Naive thymus-derived CD8-positive, alpha-beta T cell (primary cell): ENCODE data around the gene SIT1. TPM values are rescaled to one million over a fixed set of nuclear protein-coding genes. Genes with fewer than 3 reads are reported as not detected.

Experiments used
- ATAC-seq, 2 donors: fragments of 150-1000 bp; cut with Tn5 transposase in 1 of 2; sonication (Bioruptor Pico), chemical (Tn5 transposase) in 1 of 2; 1 replicate in 1 of 2; 2 replicates in 1 of 2; pipeline ENCODE4 v1.10.0; 2021; ENCODE audit warnings: mild to moderate bottlenecking in 2 of 2, moderate library complexity in 2 of 2
- POLR2A ChIA-PET: fragments of 350-600 bp; sonication (Branson Sonifier 250); formaldehyde crosslinking; loops from one replicate; lab custom pipeline; 2021; ENCODE audit warnings: antibody characterized with exemption; lab: Charles Lee
- DNase-seq, 10 donors: peaks; one replicate each; pipeline versions ENCODE4 v3.0.0 to v3.0.0-alpha.2; 2020 to 2022
- H3K27ac Mint-ChIP-seq, 10 donors: one replicate each; pipeline ENCODE4 v1.8.0; 2020 to 2022; ENCODE audit warnings: mild to moderate bottlenecking in 10 of 10, mixed read lengths in 10 of 10, moderate library complexity in 4 of 10, inconsistent platforms in 1 of 10
- H3K27me3 Mint-ChIP-seq, 5 donors: one replicate each; pipeline ENCODE4 v1.8.0; 2021 to 2022; ENCODE audit warnings: mixed read lengths in 5 of 5
- H3K36me3 Mint-ChIP-seq, 3 donors: one replicate each; pipeline ENCODE4 v1.8.0; 2020 to 2022; ENCODE audit warnings: mixed read lengths in 3 of 3, mild to moderate bottlenecking in 2 of 3, inconsistent platforms in 1 of 3
- H3K4me1 Mint-ChIP-seq, 4 donors: one replicate each; pipeline ENCODE4 v1.8.0; 2021 to 2022; ENCODE audit warnings: mixed read lengths in 4 of 4
- H3K4me3 Mint-ChIP-seq, 10 donors: one replicate each; pipeline ENCODE4 v1.8.0; 2020 to 2022; ENCODE audit warnings: mild to moderate bottlenecking in 10 of 10, mixed read lengths in 10 of 10, moderate library complexity in 6 of 10, inconsistent platforms in 1 of 10
- H3K9me3 Mint-ChIP-seq, 9 donors: one replicate each; pipeline ENCODE4 v1.8.0; 2020 to 2022; ENCODE audit warnings: mixed read lengths in 9 of 9, mild to moderate bottlenecking in 3 of 9, inconsistent platforms in 1 of 9, moderate library complexity in 1 of 9
- polyA plus RNA-seq, 3 donors: library from polyadenylated mRNA; unstranded; fragments of 300-500 nt; fragmentation: Illumina TruSeq; gene quantifications; one replicate each; pipeline ENCODE4 v1.2.3, GENCODE V29; 2021
- total RNA-seq, 8 experiments: library from RNA in 2 of 8; stranded (reverse) in 2 of 8; gene quantifications; one replicate each; pipeline ENCODE4 v1.2.3 and lab custom pipeline; 2021 to 2026

Gene SIT1
- total and polyA plus RNA-seq, 5 experiments from 2014 or later = 24.2 to 128 (median 82.2) TPM

DNA sequence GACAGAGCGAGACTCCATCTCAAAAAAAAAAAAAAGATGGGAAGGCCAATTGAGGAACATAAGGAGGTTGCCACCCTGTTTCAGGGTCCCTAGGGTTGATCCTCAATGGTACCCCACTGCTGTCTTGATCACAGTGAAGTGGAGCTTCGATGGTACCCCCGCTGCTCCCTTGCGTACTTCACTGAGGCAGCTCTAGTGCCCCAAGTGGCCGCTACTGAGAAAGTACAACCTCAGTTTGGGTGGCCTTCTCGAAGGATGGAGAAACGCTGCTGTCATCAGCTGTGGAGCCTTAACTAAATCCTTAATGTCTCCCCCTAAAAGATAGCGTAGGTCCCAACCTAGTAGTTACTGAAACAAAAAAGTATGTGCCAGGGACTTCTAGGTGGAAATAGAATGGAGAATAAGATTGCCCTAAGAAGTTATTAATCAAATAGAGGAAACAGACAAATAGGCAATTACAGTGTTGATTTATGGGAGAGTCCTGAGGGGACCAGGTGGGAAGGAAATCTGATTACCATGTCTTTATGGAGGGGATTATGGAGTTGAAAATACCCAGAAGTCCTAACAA is 39.4 kb downstream of the SIT1 start:
- POLR2A ChIA-PET = interaction anchor here (0.9 to 2.2 kb wide), 6 partner anchors 9 to 138 kb away, joined by 3 to 11 read pairs (median 6); partner anchors contain the start of genes CCDC107, CREB3, RGP1 and RMRP

DNA sequence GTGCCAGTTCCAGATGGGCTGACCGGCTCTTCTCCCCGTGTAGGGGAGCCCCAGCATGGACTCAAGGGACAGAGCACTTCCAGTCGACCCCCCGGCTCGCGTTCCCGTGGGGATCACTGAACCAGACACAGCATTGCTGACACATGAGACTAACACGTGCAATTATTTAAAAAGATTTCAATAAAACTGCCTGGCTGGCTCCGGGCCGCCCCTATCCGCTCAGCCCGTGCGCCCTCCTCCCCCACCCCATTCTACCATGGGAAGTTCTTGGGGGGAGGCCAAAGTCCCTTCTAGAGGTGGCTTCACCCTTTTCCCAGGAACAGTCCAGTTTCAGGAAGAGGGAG is 40.9 kb downstream of the SIT1 start:
- no peak overlapping the region for H3K27ac Mint-ChIP-seq
- ATAC-seq = no peak
- H3K9me3 Mint-ChIP-seq = no peaks in the 10 kb centered on the region
- POLR2A ChIA-PET = interaction anchor here (0.5 kb wide), 1 partner anchor 38 kb away, joined by 3 read pairs; no protein-coding TSS in a partner anchor
- no peak overlapping the region for H3K4me3 Mint-ChIP-seq
- no peak for DNase-seq
- peaks cover 20 to 50% (median 28%) of the 10 kb centered on the region in 4 donors for H3K4me1 Mint-ChIP-seq
- no peaks in the 10 kb centered on the region for H3K27me3 Mint-ChIP-seq
- peaks cover 0 to 24% (median 0%) of the 10 kb centered on the region in 3 donors for H3K36me3 Mint-ChIP-seq

More for the DNA sequence above, 39.4 kb downstream of the SIT1 start:
- Mint-ChIP-seq H3K4me3 (no peak overlapping the region), H3K27me3 (no peaks in the 10 kb centered on the region), H3K9me3 (no peaks in the 10 kb centered on the region), H3K36me3 (peaks cover 0 to 24% (median 0%) of the 10 kb centered on the region in 3 donors), H3K27ac (peak overlapping the region in 6 of 10 donors; percentile 26 to 79 (median 60)), H3K4me1 (peaks cover 21 to 61% (median 30%) of the 10 kb centered on the region in 4 donors)
- DNase-seq (peak in 8 of 10 donors; percentile 41 to 74 (median 52)), ATAC-seq (peak; percentile 96 to 98)

DNA sequence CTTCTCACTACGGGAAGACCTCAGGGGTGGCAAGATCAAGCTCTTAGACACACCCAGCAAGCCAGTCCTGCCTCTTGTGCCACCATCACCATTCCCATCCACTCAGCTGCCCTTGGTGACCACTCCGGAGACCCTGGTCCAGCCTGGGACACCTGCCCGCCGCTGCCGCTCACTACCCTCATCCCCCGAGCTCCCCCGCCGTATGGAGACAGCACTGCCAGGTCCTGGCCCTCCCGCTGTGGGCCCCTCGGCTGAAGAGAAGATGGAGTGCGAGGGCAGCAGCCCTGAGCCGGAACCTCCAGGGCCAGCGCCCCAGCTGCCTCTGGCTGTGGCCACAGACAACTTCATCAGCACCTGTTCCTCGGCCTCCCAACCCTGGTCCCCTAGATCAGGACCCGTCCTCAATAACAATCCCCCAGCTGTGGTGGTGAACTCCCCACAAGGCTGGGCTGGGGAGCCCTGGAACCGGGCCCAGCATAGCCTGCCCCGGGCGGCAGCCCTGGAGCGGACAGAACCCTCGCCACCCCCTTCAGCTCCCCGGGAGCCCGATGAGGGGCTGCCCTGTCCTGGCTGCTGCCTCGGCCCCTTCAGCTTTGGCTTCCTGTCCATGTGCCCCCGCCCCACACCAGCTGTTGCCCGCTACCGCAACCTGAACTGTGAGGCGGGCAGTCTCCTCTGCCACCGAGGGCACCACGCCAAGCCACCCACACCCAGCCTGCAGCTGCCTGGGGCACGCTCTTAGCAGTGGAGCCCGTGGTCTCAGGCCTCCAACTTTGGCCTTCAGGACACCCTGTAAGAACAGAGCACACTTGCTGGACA is 41.5 kb downstream of the SIT1 start:
- no peak overlapping the region for H3K27ac Mint-ChIP-seq

DNA sequence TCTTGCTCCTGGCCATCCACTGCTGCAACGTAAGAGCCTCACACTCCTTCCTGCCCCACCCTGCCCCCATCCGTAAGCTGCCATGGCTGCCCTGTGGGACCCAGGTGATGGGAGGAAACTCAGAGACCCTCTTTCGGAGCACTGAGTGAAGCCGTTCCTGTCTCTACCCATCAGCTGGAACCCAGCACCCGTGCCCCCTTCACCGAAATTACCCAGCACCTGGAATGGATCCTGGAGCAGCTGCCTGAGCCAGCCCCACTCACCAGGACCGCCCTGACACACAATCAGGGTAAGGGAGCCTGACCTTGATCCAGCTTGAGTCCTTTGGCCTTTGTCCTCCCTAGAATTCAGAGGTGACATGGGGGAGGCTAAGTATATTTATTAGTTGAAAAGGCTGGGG is 42.5 kb downstream of the SIT1 start:
- no peak overlapping the region for H3K27ac Mint-ChIP-seq
- POLR2A ChIA-PET = interaction anchor here (0.7 to 1.8 kb wide), 5 partner anchors 8 to 123 kb away, joined by 3 to 6 read pairs (median 4); partner anchors contain the start of genes SIT1 and TLN1
- H3K27me3 Mint-ChIP-seq = no peaks in the 10 kb centered on the region
- no peaks in the 10 kb centered on the region for H3K9me3 Mint-ChIP-seq
- peaks cover 27 to 51% (median 39%) of the 10 kb centered on the region in 4 donors for H3K4me1 Mint-ChIP-seq
- peaks cover 0 to 24% (median 0%) of the 10 kb centered on the region in 3 donors for H3K36me3 Mint-ChIP-seq
- peak overlapping the region in 1 of 10 donors; percentile 54 for H3K4me3 Mint-ChIP-seq
- ATAC-seq (no peak), DNase-seq (no peak)

More for the DNA sequence above, 41.5 kb downstream of the SIT1 start:
- Mint-ChIP-seq H3K36me3 (peaks cover 0 to 24% (median 0%) of the 10 kb centered on the region in 3 donors), H3K9me3 (no peaks in the 10 kb centered on the region), H3K4me3 (no peak overlapping the region), H3K27me3 (no peaks in the 10 kb centered on the region), H3K4me1 (peaks cover 26 to 49% (median 30%) of the 10 kb centered on the region in 4 donors)
- DNase-seq = no peak
- ATAC-seq = no peak
- POLR2A ChIA-PET = interaction anchor here (0.5 to 1.4 kb wide), 4 partner anchors 36 to 122 kb away, joined by 3 to 4 read pairs (median 4); partner anchors contain the start of gene TLN1

DNA sequence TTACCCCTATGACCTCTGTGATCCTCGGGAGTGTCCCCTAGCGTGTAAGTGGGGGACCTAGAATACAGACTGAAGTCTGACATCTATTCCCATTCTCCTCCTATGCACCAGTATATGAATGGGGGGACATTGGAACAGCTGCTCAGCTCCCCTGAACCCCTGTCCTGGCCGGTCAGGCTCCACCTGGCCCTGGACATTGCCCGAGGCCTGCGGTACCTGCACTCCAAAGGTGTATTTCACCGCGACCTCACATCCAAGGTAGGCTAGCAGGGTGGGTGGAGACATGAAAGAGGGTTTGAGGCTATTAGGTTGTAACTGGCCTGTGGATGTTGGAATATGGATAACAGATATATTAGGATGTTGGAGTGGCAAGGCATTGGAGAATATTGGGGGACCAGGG is 44.0 kb downstream of the SIT1 start:
- H3K4me1 Mint-ChIP-seq = peaks cover 31 to 51% (median 44%) of the 10 kb centered on the region in 4 donors
- DNase-seq = no peak
- POLR2A ChIA-PET = interaction anchor here (1.1 to 3.5 kb wide), 2 partner anchors 13 to 126 kb away, joined by 8 to 21 read pairs; partner anchors contain the start of genes CREB3 and TLN1
- no peak for ATAC-seq
- H3K36me3 Mint-ChIP-seq = peaks cover 0 to 24% (median 0%) of the 10 kb centered on the region in 3 donors
- peak overlapping the region in 5 of 10 donors; percentile 12 to 74 (median 41) for H3K27ac Mint-ChIP-seq
- no peaks in the 10 kb centered on the region for H3K9me3 Mint-ChIP-seq
- no peaks in the 10 kb centered on the region for H3K27me3 Mint-ChIP-seq
- H3K4me3 Mint-ChIP-seq = peak overlapping the region; percentile 2 to 68 (median 46)

DNA sequence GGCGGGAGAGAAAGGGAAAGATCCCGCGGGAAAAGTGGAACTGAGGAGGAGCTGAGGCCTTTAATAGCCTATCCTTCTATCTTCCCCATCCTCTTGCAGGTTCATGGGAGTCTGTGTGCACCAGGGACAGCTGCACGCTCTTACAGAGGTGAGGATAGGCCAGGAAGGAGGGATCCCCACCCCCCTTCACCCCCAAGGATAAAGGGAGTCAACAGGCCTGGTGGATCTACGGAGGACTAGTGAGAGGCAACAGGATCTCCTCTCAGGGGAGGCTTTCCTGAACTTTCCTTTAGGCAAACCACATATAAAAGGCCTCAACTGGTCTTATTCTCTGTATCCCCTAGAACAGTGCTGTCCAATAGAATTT is 44.6 kb downstream of the SIT1 start:
- H3K9me3 Mint-ChIP-seq = no peaks in the 10 kb centered on the region
- peak overlapping the region in 8 of 10 donors; percentile 57 to 87 (median 72) for H3K27ac Mint-ChIP-seq
- POLR2A ChIA-PET = interaction anchor here (0.8 to 3.6 kb wide), 7 partner anchors 9 to 126 kb away, joined by 4 to 40 read pairs (median 21); partner anchors contain the start of genes CCDC107, CD72, CREB3 and RMRP

DNA sequence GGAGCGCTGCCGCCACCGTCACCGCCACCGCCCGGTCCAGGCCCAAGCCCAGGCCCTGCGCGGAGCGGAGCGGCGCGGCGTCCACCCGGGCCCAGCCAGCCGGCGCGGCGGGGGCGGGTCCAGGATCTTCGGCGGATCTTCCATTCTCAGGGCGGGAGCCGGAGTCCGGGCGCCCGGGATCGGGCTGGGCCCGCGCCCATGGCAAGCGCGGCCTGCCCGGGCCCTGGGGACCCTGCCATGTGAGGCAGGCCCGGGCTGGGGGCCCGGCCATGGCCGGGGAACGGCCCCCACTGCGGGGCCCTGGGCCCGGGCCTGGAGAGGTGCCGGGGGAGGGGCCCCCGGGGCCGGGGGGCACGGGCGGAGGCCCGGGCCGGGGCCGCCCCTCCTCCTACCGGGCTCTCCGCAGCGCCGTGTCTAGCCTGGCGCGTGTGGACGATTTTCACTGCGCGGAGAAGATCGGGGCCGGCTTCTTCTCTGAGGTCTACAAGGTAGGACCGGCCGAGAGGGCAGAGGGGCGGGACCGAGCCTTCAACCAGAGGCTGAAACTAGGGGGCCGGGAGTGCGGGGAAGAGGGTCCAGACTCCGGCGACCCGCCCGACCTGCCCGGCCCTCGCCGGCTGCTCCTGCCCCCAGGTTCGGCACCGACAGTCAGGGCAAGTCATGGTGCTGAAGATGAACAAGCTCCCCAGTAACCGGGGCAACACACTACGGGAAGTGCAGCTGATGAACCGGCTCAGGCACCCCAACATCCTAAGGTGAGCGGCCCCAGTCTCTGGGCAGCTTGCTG is 45.2 kb downstream of the SIT1 start:
- H3K27ac Mint-ChIP-seq = peak overlapping the region in 8 of 10 donors; percentile 57 to 87 (median 72)
- peak overlapping the region; percentile 70 to 94 (median 81) for H3K4me3 Mint-ChIP-seq
- no peaks in the 10 kb centered on the region for H3K9me3 Mint-ChIP-seq
- no peaks in the 10 kb centered on the region for H3K27me3 Mint-ChIP-seq
- POLR2A ChIA-PET = interaction anchor here (0.5 to 3.6 kb wide), 12 partner anchors 9 to 238 kb away, joined by 3 to 40 read pairs (median 6); partner anchors contain the start of genes CCDC107, CD72, CREB3 and RMRP
- DNase-seq (peak in 7 of 10 donors; percentile 21 to 72 (median 39)), ATAC-seq (peak; percentile 0 to 4)
- peaks cover 26 to 42% (median 35%) of the 10 kb centered on the region in 4 donors for H3K4me1 Mint-ChIP-seq
- peaks cover 0 to 24% (median 0%) of the 10 kb centered on the region in 3 donors for H3K36me3 Mint-ChIP-seq

More for the DNA sequence above, 44.6 kb downstream of the SIT1 start:
- Mint-ChIP-seq H3K27me3 (no peaks in the 10 kb centered on the region), H3K4me3 (peak overlapping the region; percentile 70 to 87 (median 80)), H3K4me1 (peaks cover 26 to 45% (median 38%) of the 10 kb centered on the region in 4 donors), H3K36me3 (peaks cover 0 to 24% (median 0%) of the 10 kb centered on the region in 3 donors)
- ATAC-seq (no peak), DNase-seq (peak in 1 of 10 donors; percentile 11)

DNA sequence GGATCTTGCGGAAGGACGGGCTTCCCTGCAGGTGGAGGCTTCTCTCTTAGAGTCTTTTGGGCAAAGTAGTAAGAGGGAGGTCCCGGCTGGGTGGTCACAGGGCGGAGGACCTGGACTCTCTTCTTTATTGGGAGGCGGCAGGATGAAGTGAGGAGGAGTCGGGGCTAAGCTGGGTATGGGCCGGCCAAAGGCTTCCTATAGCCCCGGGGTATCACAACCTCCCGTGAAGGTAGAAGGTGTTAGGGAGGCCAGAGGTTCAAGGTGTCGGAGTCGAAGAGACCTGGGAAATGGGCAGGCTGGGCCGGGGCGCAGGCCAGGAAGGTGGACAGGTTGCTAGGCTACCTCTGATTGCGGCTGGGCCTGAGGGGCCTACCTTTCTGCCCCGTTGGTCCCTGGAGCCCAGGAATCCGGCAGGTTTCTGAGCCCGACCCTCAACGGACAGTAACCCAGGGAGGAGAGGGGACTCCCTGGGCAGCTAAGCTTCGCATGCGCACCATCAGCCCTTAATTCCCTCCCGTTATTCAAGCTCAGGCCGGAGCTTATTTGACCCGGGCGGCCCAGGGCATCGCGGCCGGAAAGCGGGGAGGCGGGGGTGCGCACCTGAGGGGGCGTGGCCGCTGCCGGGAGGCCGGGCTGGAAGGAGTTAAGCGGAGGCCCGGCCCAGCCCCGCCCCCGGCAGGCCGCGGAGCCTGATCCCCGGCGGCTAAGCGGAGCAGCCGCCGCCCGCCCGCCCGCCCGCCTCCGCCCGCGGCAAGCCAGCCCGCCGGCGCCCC is 46.0 kb downstream of the SIT1 start, which contains the start of gene TESK1:
TESK1 (plus strand) TSS at position 685 of the 773 bp plus-strand sequence. CDS start 358 bp downstream, outside the sequence.
- POLR2A ChIA-PET = interaction anchor here (0.5 to 3.6 kb wide), 17 partner anchors 9 to 508 kb away, joined by 3 to 40 read pairs (median 4); partner anchors contain the start of genes CCDC107, CD72, CREB3 and PIGO
- ATAC-seq = peak; percentile 25 to 31
- DNase-seq = peak; percentile 67 to 88 (median 78)
- Mint-ChIP-seq H3K9me3 (no peaks in the 10 kb centered on the region), H3K4me1 (peaks cover 26 to 40% (median 34%) of the 10 kb centered on the region in 4 donors), H3K27ac (peak within 1 kb of the TSS; percentile 93 to 99 (median 98)), H3K27me3 (no peaks in the 10 kb centered on the region), H3K4me3 (peak within 1 kb of the TSS; percentile 92 to 99 (median 96)), H3K36me3 (peaks cover 0 to 24% (median 0%) of the 10 kb centered on the region in 3 donors)

DNA sequence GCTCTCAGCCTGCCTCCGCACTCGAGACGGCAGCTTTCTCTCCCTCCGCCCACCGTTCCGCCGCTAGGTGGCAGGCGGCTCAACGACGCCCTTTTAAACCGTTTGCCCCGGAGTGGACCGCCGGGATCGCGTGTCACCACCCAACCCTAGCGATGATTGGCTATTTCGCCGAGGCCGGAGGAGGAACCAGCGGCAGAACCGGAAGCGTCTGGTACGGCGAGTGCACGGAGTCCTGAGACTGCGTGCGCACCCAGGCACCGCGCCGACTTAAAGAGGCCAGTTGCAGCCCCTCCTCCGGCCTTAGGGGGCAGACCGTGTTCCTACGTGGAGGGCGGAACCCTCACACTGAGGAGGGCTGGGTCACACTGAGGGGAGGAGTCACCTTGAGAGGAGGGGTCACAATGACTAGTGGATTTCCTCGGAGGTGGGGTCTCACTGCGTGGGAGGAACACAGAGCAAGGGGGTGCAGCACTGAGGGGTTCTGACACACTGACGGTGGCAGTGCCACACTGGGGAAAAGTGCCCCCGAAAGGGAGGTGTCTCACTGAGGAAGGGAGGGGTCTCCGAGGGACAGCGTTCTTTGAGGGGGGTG is 46.6 kb downstream of the SIT1 start:
- Mint-ChIP-seq H3K36me3 (peaks cover 0 to 20% (median 0%) of the 10 kb centered on the region in 3 donors), H3K27me3 (no peaks in the 10 kb centered on the region), H3K4me1 (peaks cover 26 to 40% (median 34%) of the 10 kb centered on the region in 4 donors), H3K4me3 (peak overlapping the region; percentile 92 to 99 (median 96)), H3K27ac (peak overlapping the region; percentile 93 to 99 (median 98)), H3K9me3 (no peaks in the 10 kb centered on the region)
- ATAC-seq (peak; percentile 83 to 87), DNase-seq (peak; percentile 94 to 100 (median 99))
- POLR2A ChIA-PET = interaction anchor here (0.7 to 3.6 kb wide), 15 partner anchors 13 to 532 kb away, joined by 3 to 40 read pairs (median 5); partner anchors contain the start of genes CCDC107, CD72, CREB3 and GBA2

DNA sequence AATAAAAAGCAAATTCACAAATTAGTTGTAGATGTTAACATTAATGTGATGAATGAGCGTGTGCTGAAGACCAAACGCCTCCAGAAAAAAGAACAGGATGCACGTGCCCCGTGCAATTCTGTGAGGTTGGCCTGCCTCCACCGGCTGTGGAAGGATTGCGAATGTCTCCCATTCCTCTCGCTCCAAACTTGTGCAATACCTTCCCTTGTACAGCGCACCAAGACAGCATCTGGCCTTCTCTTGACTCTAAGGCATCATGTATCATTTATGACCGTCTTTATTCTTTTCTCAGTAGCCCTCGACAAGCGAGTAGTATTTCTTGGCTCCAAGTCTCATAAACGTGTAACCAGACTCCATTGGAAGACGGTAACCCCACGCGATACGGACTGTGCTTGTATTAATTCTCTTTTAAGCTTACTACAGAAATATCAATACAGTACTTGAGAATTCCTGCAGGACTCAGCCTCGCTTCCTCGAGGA is 47.2 kb downstream of the SIT1 start:
- H3K9me3 Mint-ChIP-seq = no peaks in the 10 kb centered on the region
- POLR2A ChIA-PET = interaction anchor here (0.9 to 3.6 kb wide), 11 partner anchors 13 to 532 kb away, joined by 3 to 40 read pairs (median 5); partner anchors contain the start of genes CCDC107, CD72, CREB3 and GBA2
- H3K4me3 Mint-ChIP-seq = peak overlapping the region; percentile 92 to 99 (median 96)
- H3K4me1 Mint-ChIP-seq = peaks cover 26 to 40% (median 34%) of the 10 kb centered on the region in 4 donors
- DNase-seq = no peak
- H3K27ac Mint-ChIP-seq = peak overlapping the region; percentile 93 to 99 (median 98)
- peak in 1 of 2 donors; percentile 0 for ATAC-seq
- H3K36me3 Mint-ChIP-seq = peaks cover 0 to 15% (median 0%) of the 10 kb centered on the region in 3 donors
- H3K27me3 Mint-ChIP-seq = no peaks in the 10 kb centered on the region
